Endothelial cell of umbilical vein (primary cell): Measurements from ENCODE around the gene ZNF644. TPM values are rescaled to one million over a fixed set of nuclear protein-coding genes. Genes with fewer than 3 reads are reported as not detected.

Experiments
- BruUV-seq: library from RNA; stranded (reverse); fragments of 400-500 nt; replicated peaks from 2 replicates; lab custom pipeline; 2021; lab: Mats Ljungman, UMichigan
- CTCF ChIA-PET: fragments of 300-600, 350-600 bp; sonication (Branson Sonifier 250); formaldehyde crosslinking; loops from one replicate; lab custom pipeline; 2021; ENCODE audit warnings: antibody characterized with exemption, inconsistent platforms; lab: Charles Lee
- POLR2A ChIA-PET: fragments of 300-600, 350-600 bp; sonication (Branson Sonifier 250); formaldehyde crosslinking; loops from one replicate; lab custom pipeline; 2021; ENCODE audit warnings: antibody characterized with exemption, inconsistent platforms; lab: Charles Lee
- DNase-seq: peaks from one replicate; pipeline ENCODE4 v3.0.0-alpha.2; 2011; ENCODE audit warnings: low read depth, low spot score
- FAIRE-seq: peaks from 2 replicates; lab custom pipeline; 2011; peaks lifted over from hg19 to GRCh38; lab: Jason Lieb, UNC
- H2AFZ ChIP-seq: 2 replicates; pipeline ENCODE4 v1.6.0; 2012; ENCODE audit warnings: low read depth, low read length, control low read depth, inconsistent platforms
- H3K27ac ChIP-seq: 2 replicates; pipeline ENCODE4 v1.5.1; 2011; ENCODE audit warnings: low read depth, mild to moderate bottlenecking, control low read depth, low read length, moderate library complexity; ENCODE audit not compliant: insufficient read depth
- H3K27me3 ChIP-seq, 2 experiments: 2 replicates each; pipeline versions ENCODE4 v1.6.0 to v1.6.1; 2011; ENCODE audit warnings: low read length in 2 of 2, mixed read lengths in 1 of 2; ENCODE audit not compliant: control insufficient read depth in 2 of 2, insufficient read depth in 2 of 2
- H3K36me3 ChIP-seq, 2 experiments: 2 replicates in 1 of 2; 3 replicates in 1 of 2; pipeline ENCODE4 v1.5.1; 2011; ENCODE audit warnings: low read length in 2 of 2, mild to moderate bottlenecking in 1 of 2, moderate library complexity in 1 of 2; ENCODE audit not compliant: control insufficient read depth in 2 of 2, insufficient read depth in 2 of 2; ENCODE audit errors: extremely low read depth in 1 of 2
- H3K4me1 ChIP-seq: 3 replicates; pipeline ENCODE4 v1.5.1; 2011; ENCODE audit warnings: mild to moderate bottlenecking, low read length; ENCODE audit not compliant: control insufficient read depth, insufficient read depth; ENCODE audit errors: extremely low read depth
- H3K4me2 ChIP-seq: 2 replicates; pipeline ENCODE4 v1.6.1; 2011; ENCODE audit warnings: low read length, control low read depth, mixed read lengths; ENCODE audit not compliant: insufficient read depth
- H3K4me3 ChIP-seq, 3 experiments: fragments of 200-600 bp in 1 of 3; sonication (generic), shearing (Covaris generic) in 1 of 3; replicated peaks in 1 of 3; 2 replicates each; pipeline ENCODE4 v1.5.1; 2011 to 2016; ENCODE audit warnings: control low read depth in 3 of 3, low read length in 3 of 3, mild to moderate bottlenecking in 2 of 3, inconsistent platforms in 1 of 3, low read depth in 1 of 3, moderate library complexity in 1 of 3; ENCODE audit not compliant: insufficient read depth in 1 of 3
- H3K79me2 ChIP-seq: 2 replicates; pipeline ENCODE4 v1.6.0; 2012; ENCODE audit warnings: low read length, inconsistent platforms; ENCODE audit not compliant: control insufficient read depth, insufficient read depth
- H3K9ac ChIP-seq: replicated peaks from 2 replicates; pipeline ENCODE3; 2011; ENCODE audit warnings: low read length, control low read depth; ENCODE audit not compliant: insufficient read depth; ENCODE audit errors: extremely low read depth
- H3K9me1 ChIP-seq: replicated peaks from 3 replicates; pipeline ENCODE4 v1.6.0; 2011; ENCODE audit warnings: mild to moderate bottlenecking, low read length; ENCODE audit not compliant: control insufficient read depth, insufficient read depth; ENCODE audit errors: extremely low read depth
- H3K9me3 ChIP-seq: replicated peaks from 2 replicates; pipeline ENCODE4 v1.5.1; 2012; ENCODE audit warnings: low read length, inconsistent platforms; ENCODE audit not compliant: control insufficient read depth, insufficient read depth
- H4K20me1 ChIP-seq: replicated peaks from 2 replicates; pipeline ENCODE3; 2011; ENCODE audit warnings: mild to moderate bottlenecking, low read length; ENCODE audit not compliant: control insufficient read depth, insufficient read depth; ENCODE audit errors: extremely low read depth
- CTCF ChIP-seq, 2 donors: IDR thresholded peaks; 1 replicate in 1 of 2; 2 replicates in 1 of 2; pipeline ENCODE4 v1.5.1; 2011; ENCODE audit warnings: low read length in 2 of 2, mild to moderate bottlenecking in 2 of 2, moderate library complexity in 2 of 2, control low read depth in 1 of 2, inconsistent platforms in 1 of 2, low read depth in 1 of 2; ENCODE audit not compliant: insufficient read depth in 1 of 2; ENCODE audit errors: extremely low read depth in 1 of 2
- EZH2 ChIP-seq: IDR thresholded peaks from 2 replicates; pipeline ENCODE4 v1.6.1; 2012; ENCODE audit warnings: borderline replicate concordance, low read depth, mild to moderate bottlenecking, moderate library complexity, low read length, inconsistent platforms; ENCODE audit not compliant: severe bottlenecking
- FOS ChIP-seq: IDR thresholded peaks from 2 replicates; pipeline ENCODE4 v1.6.1; 2011; ENCODE audit warnings: mild to moderate bottlenecking, low read length, moderate library complexity, borderline replicate concordance; ENCODE audit not compliant: insufficient read depth
- GATA2 ChIP-seq: IDR thresholded peaks from 2 replicates; pipeline ENCODE4 v1.7.0; 2011; ENCODE audit warnings: low read depth, mild to moderate bottlenecking, moderate library complexity, mixed read lengths, low read length; ENCODE audit not compliant: insufficient read length, insufficient read depth
- JUN ChIP-seq: IDR thresholded peaks from 2 replicates; pipeline ENCODE4 v1.6.1; 2011; ENCODE audit warnings: borderline replicate concordance, low read depth; ENCODE audit not compliant: insufficient read length, insufficient read depth
- MAX ChIP-seq: IDR thresholded peaks from 2 replicates; pipeline ENCODE4 v1.6.1; 2011; ENCODE audit not compliant: insufficient read depth, insufficient read length
- MYC ChIP-seq: IDR thresholded peaks from one replicate; pipeline ENCODE4 v1.6.1; 2011; ENCODE audit warnings: mild to moderate bottlenecking, low read depth, low read length
- POLR2A ChIP-seq: IDR thresholded peaks from 2 replicates; pipeline ENCODE4 v1.6.1; 2012; ENCODE audit warnings: low read depth, mild to moderate bottlenecking, control low read depth, low read length
- POLR2AphosphoS5 ChIP-seq: IDR thresholded peaks from 2 replicates; pipeline ENCODE4 v1.6.1; 2012; ENCODE audit warnings: low read depth, mild to moderate bottlenecking, control low read depth, low read length, moderate library complexity; ENCODE audit not compliant: insufficient read depth
- dilution Hi-C: fragments of 300-500 bp; cut with MboI; formaldehyde crosslinking; loops from one replicate; pipeline ENCODE4 v1.15.0; 2019; ENCODE audit warnings: low sequenced_read_pairs; ENCODE audit not compliant: extremely low pct_ligation_motif_present
- intact Hi-C: fragments of 100-400 bp; cut with micrococcal nuclease; formaldehyde crosslinking; loops from one replicate; pipeline ENCODE4 v1.10.0; 2022
- polyA plus RNA-seq, 4 experiments: library from polyadenylated mRNA; depleted of rRNA in 3 of 4; stranded (reverse) in 3 of 4; unstranded in 1 of 4; fragments of >200 nt; gene quantifications; 2 replicates each; pipeline versions ENCODE4 v1.2.1 to v1.2.3, GENCODE V29; 2011 to 2012; ENCODE audit warnings: missing spikeins in 1 of 4
- total RNA-seq: library from RNA; stranded (reverse); gene quantifications from 2 replicates; pipeline ENCODE4 v1.2.3, GENCODE V29; 2021

The ZNF644 gene
- total and polyA plus RNA-seq, 2 donors (not counting 3 experiments of a cell fraction or from before 2014, with no cell fraction given), result 7.2 to 47.0 TPM

GRCh38 chr1:90955769-90956168 lies 66.1 kb downstream of the ZNF644 start:
- intact Hi-C loops (no loop called here), dilution Hi-C loops (no loop called here)
- Histone ChIP-seq H3K9me3 (no peaks in the 10 kb centered on the region), H2AFZ (no peak overlapping the region), H3K27me3 (no peaks in the 10 kb centered on the region), H3K9me1 (no peaks in the 10 kb centered on the region), H3K4me2 (no peak overlapping the region), H3K79me2 (peaks cover 87% of the 10 kb centered on the region), H3K4me1 (peaks cover 7% of the 10 kb centered on the region), H3K36me3 (no peaks in the 10 kb centered on the region), H3K4me3 (no peak overlapping the region), H3K9ac (no peak overlapping the region), H3K27ac (no peak overlapping the region), H4K20me1 (peaks cover 7% of the 10 kb centered on the region)
- TF ChIP-seq FOS (no peak), MYC (no peak), POLR2AphosphoS5 (no peak), MAX (no peak), EZH2 (no peak), POLR2A (no peak), JUN (no peak), CTCF (IDR thresholded peaks at IDR 0.05; ENCODE audit: extremely low read depth in 1 of 2, insufficient read depth in 1 of 2, low read depth in 1 of 2, low read length in 2 of 2) (no peak), GATA2 (no peak)
- ChIA-PET CTCF (interaction anchor here (1.6 to 1.8 kb wide), 2 partner anchors 9 to 377 kb away, joined by 3 to 12 read pairs; no protein-coding TSS in a partner anchor), POLR2A (no interaction called here)
- FAIRE-seq (no peak), DNase-seq (no peak)
- no TSS peak for BruUV-seq
